ENCODE results near the gene DPP8. TPM values are rescaled to one million over a fixed set of nuclear protein-coding genes. Genes with fewer than 3 reads are reported as not detected.
A peak's percentile ranks its signal among the peaks of the same experiment; 100 is the strongest.

The DPP8 gene
- total and polyA plus RNA-seq, 9 donors = 13.7 to 36.5 (median 33.6) TPM

GRCh38 chr15:65423150-65423975, 94.1 kb downstream of the DPP8 start:
- TF ChIP-seq EP300 (IDR thresholded peaks at IDR 0.05) (no peak), POLR2A (IDR thresholded peaks at IDR 0.05) (no peak), CTCF (IDR thresholded peaks at IDR 0.05) (no peak)
- 28 to 30% (median 30%) methylated on average over 27 to 28 of the region's 28 CpGs for WGBS, 3 donors
- peak overlapping the region; percentile 81 to 91 for H3K27ac ChIP-seq
- peak overlapping the region; percentile 46 for H3K4me3 ChIP-seq
- no peaks in the 10 kb centered on the region for H3K9me3 ChIP-seq
- intact Hi-C loops (cut with DNase I) = no loop called here
- peaks cover under 1% of the 10 kb centered on the region for H3K4me1 ChIP-seq (ENCODE audit: insufficient read depth)
- no peaks in the 10 kb centered on the region for H3K36me3 ChIP-seq
- H3K27me3 ChIP-seq = no peaks in the 10 kb centered on the region
- peak in 1 of 5 donors; percentile 50 for DNase-seq

GRCh38 chr15:65421360-65422215, 95.9 kb downstream of the DPP8 start:
- WGBS, 3 donors = 0 to 2% (median 1%) methylated on average over 37 to 39 of the region's 39 CpGs
- TF ChIP-seq CTCF (IDR thresholded peaks at IDR 0.05) = no peak
- no peak for TF ChIP-seq EP300 (IDR thresholded peaks at IDR 0.05)
- no peak for TF ChIP-seq POLR2A (IDR thresholded peaks at IDR 0.05)
- H3K4me3 ChIP-seq = peak overlapping the region; percentile 46
- no peaks in the 10 kb centered on the region for H3K9me3 ChIP-seq
- no peaks in the 10 kb centered on the region for H3K36me3 ChIP-seq
- DNase-seq = peak; percentile 75 to 89 (median 80)
- H3K4me1 ChIP-seq (ENCODE audit: insufficient read depth) = peaks cover 4% of the 10 kb centered on the region
- intact Hi-C loops (cut with DNase I) = no loop called here
- H3K27ac ChIP-seq = peak overlapping the region; percentile 68 to 77
- H3K27me3 ChIP-seq = no peaks in the 10 kb centered on the region

GRCh38 chr15:65420975-65421359, 96.5 kb downstream of the DPP8 start:
- TF ChIP-seq CTCF (IDR thresholded peaks at IDR 0.05) = no peak
- TF ChIP-seq EP300 (IDR thresholded peaks at IDR 0.05) = no peak
- TF ChIP-seq POLR2A (IDR thresholded peaks at IDR 0.05) = no peak
- peak overlapping the region; percentile 46 for H3K4me3 ChIP-seq
- peak overlapping the region; percentile 57 to 63 for H3K27ac ChIP-seq
- no peaks in the 10 kb centered on the region for H3K36me3 ChIP-seq
- no peaks in the 10 kb centered on the region for H3K9me3 ChIP-seq
- WGBS, 3 donors = 21 to 34% (median 31%) methylated on average over 17 of the region's 17 CpGs
- H3K4me1 ChIP-seq (ENCODE audit: insufficient read depth) = peaks cover 4% of the 10 kb centered on the region
- DNase-seq = peak in 1 of 5 donors; percentile 47
- H3K27me3 ChIP-seq = no peaks in the 10 kb centered on the region
- intact Hi-C loops (cut with DNase I) = no loop called here

GRCh38 chr15:65418596-65418995, 98.9 kb downstream of the DPP8 start:
- 77 to 81% (median 79%) methylated on average over 2 of the region's 2 CpGs for WGBS, 3 donors
- Histone ChIP-seq H3K4me1 (ENCODE audit: insufficient read depth) (peaks cover 11% of the 10 kb centered on the region), H3K27ac (no peak overlapping the region), H3K27me3 (no peaks in the 10 kb centered on the region), H3K4me3 (no peak overlapping the region), H3K36me3 (no peaks in the 10 kb centered on the region), H3K9me3 (no peaks in the 10 kb centered on the region)
- TF ChIP-seq POLR2A (IDR thresholded peaks at IDR 0.05) (no peak), CTCF (IDR thresholded peaks at IDR 0.05) (no peak), EP300 (IDR thresholded peaks at IDR 0.05) (no peak)
- intact Hi-C loops (cut with DNase I) = no loop called here
- no peak for DNase-seq
